Activated B cell treated with CpG ODN at 0.5 μM for 24 hours (primary cell): Measurements from ENCODE around the gene C3orf70. TPM values are rescaled to one million over a fixed set of nuclear protein-coding genes. Genes with fewer than 3 reads are reported as not detected.
"Not testable (repeated sequence)": the region's sequence is repeated elsewhere in the genome, so short reads cannot be mapped to it uniquely, and the experiment has no call there.

ENCODE experiments used
- ATAC-seq: fragments of 200-7000 bp; cut with Tn5 transposase; one replicate; pipeline ENCODE4 v1.10.0; 2021; ENCODE audit warnings: low read depth, mild to moderate bottlenecking, moderate library complexity
- CTCF ChIA-PET: fragments of 350-600 bp; sonication (Branson Sonifier 250); formaldehyde crosslinking; loops from one replicate; lab custom pipeline; 2021; ENCODE audit warnings: antibody characterized with exemption; lab: Charles Lee
- POLR2A ChIA-PET: fragments of 350-600 bp; sonication (Branson Sonifier 250); formaldehyde crosslinking; loops from one replicate; lab custom pipeline; 2021; ENCODE audit warnings: antibody characterized with exemption; lab: Charles Lee
- DNase-seq: peaks from one replicate; pipeline ENCODE4 v3.0.0; 2022
- H3K27ac Mint-ChIP-seq: one replicate; pipeline ENCODE4 v1.8.0; 2020; ENCODE audit warnings: mixed read lengths
- H3K27me3 Mint-ChIP-seq: one replicate; pipeline ENCODE4 v1.8.0; 2021; ENCODE audit warnings: mixed read lengths
- H3K36me3 Mint-ChIP-seq: one replicate; pipeline ENCODE4 v1.8.0; 2021; ENCODE audit warnings: low read depth, mixed read lengths
- H3K4me1 Mint-ChIP-seq: one replicate; pipeline ENCODE4 v1.8.0; 2021; ENCODE audit warnings: mixed read lengths
- H3K4me3 Mint-ChIP-seq: one replicate; pipeline ENCODE4 v1.8.0; 2020; ENCODE audit warnings: mild to moderate bottlenecking, mixed read lengths
- H3K9me3 Mint-ChIP-seq: one replicate; pipeline ENCODE4 v1.8.0; 2020; ENCODE audit warnings: mixed read lengths
- CTCF ChIP-seq: fragments of 200-600 bp; IDR thresholded peaks from one replicate; pipeline ENCODE4 v1.8.0; 2022; ENCODE audit warnings: antibody characterized with exemption, mild to moderate bottlenecking
- intact Hi-C: fragments of 100-400 bp; cut with micrococcal nuclease; formaldehyde crosslinking; loops from one replicate; pipeline ENCODE4 v1.15.1; 2024
- total RNA-seq: library from RNA; stranded (reverse); gene quantifications from 2 replicates; pipeline ENCODE4 v1.2.3, GENCODE V29; 2022

The C3orf70 gene
- total RNA-seq, 1 donor from 2014 or later, result not detected

GRCh38 chr3:185120126-185120525 lies 32.7 kb downstream of the C3orf70 start:
- intact Hi-C loops, result no loop called here
- DNase-seq, result no peak
- peaks cover 2% of the 10 kb centered on the region for H3K9me3 Mint-ChIP-seq
- H3K27ac Mint-ChIP-seq, result no peak overlapping the region
- ATAC-seq, result no peak
- no peak for TF ChIP-seq CTCF
- ChIA-PET CTCF (no interaction called here), POLR2A (no interaction called here)
- no peaks in the 10 kb centered on the region for H3K4me1 Mint-ChIP-seq
- peaks cover 8% of the 10 kb centered on the region for H3K27me3 Mint-ChIP-seq
- H3K4me3 Mint-ChIP-seq, result no peak overlapping the region
- no peaks in the 10 kb centered on the region for H3K36me3 Mint-ChIP-seq

- intact Hi-C loops, result no loop called here
- Mint-ChIP-seq H3K9me3 (peaks cover 2% of the 10 kb centered on the region), H3K4me3 (no peak overlapping the region), H3K4me1 (no peaks in the 10 kb centered on the region), H3K27ac (no peak overlapping the region), H3K27me3 (peaks cover 14% of the 10 kb centered on the region), H3K36me3 (no peaks in the 10 kb centered on the region)
- no peak for DNase-seq
- ChIA-PET POLR2A (no interaction called here), CTCF (no interaction called here)
- no peak for TF ChIP-seq CTCF
- ATAC-seq, result no peak
These were observed 37.5 kb downstream of the C3orf70 start for GRCh38 chr3:185115371-185115770.

GRCh38 chr3:185114756-185115155 lies 38.1 kb downstream of the C3orf70 start:
- peaks cover 15% of the 10 kb centered on the region for H3K27me3 Mint-ChIP-seq
- POLR2A ChIA-PET, result no interaction called here

GRCh38 chr3:185112186-185112585 lies 40.7 kb downstream of the C3orf70 start:
- Mint-ChIP-seq H3K36me3 (no peaks in the 10 kb centered on the region), H3K4me1 (no peaks in the 10 kb centered on the region), H3K4me3 (no peak overlapping the region), H3K27ac (no peak overlapping the region), H3K9me3 (peaks cover 2% of the 10 kb centered on the region), H3K27me3 (peaks cover 11% of the 10 kb centered on the region)
- intact Hi-C loops, result no loop called here
- ChIA-PET POLR2A (no interaction called here), CTCF (no interaction called here)
- DNase-seq, result no peak
- no peak for ATAC-seq
- no peak for TF ChIP-seq CTCF

More at GRCh38 chr3:185114756-185115155, 38.1 kb downstream of the C3orf70 start:
- no peak for ATAC-seq
- DNase-seq, result no peak
- CTCF ChIA-PET, result interaction anchor here (0.6 kb wide), 1 partner anchor 911 kb away, joined by 4 read pairs; no protein-coding TSS in a partner anchor
- H3K4me3 Mint-ChIP-seq, result no peak overlapping the region
- peaks cover 2% of the 10 kb centered on the region for H3K9me3 Mint-ChIP-seq
- no peaks in the 10 kb centered on the region for H3K36me3 Mint-ChIP-seq
- no peaks in the 10 kb centered on the region for H3K4me1 Mint-ChIP-seq
- H3K27ac Mint-ChIP-seq, result no peak overlapping the region
- intact Hi-C loops, result no loop called here
- no peak for TF ChIP-seq CTCF

- H3K27ac Mint-ChIP-seq, H3K36me3 Mint-ChIP-seq, DNase-seq, ATAC-seq, H3K4me1 Mint-ChIP-seq, H3K4me3 Mint-ChIP-seq, intact Hi-C loops, POLR2A ChIA-PET, H3K27me3 Mint-ChIP-seq, CTCF ChIA-PET: not testable (repeated sequence)
- H3K9me3 Mint-ChIP-seq, result peaks cover 15% of the 10 kb centered on the region
These were observed 43.8 kb downstream of the C3orf70 start for GRCh38 chr3:185109012-185109411.

- POLR2A ChIA-PET, H3K36me3 Mint-ChIP-seq, CTCF ChIA-PET, ATAC-seq, intact Hi-C loops, H3K27ac Mint-ChIP-seq, H3K4me1 Mint-ChIP-seq, DNase-seq, H3K4me3 Mint-ChIP-seq: not testable (repeated sequence)
- peaks cover 24% of the 10 kb centered on the region for H3K9me3 Mint-ChIP-seq
- H3K27me3 Mint-ChIP-seq, result peaks cover 10% of the 10 kb centered on the region
These were observed 46.5 kb downstream of the C3orf70 start for GRCh38 chr3:185106256-185106890.
